NOMO-1 treated with DMSO at 0.1 percent for 48 hours (cell line): ENCODE measurements around the gene TBX20.

Experiments
- DNase-seq: peaks from one replicate; lab custom pipeline; 2025; ENCODE audit not compliant: unreplicated experiment; lab: John Stamatoyannopoulos, UW

The TBX20 gene

GRCh38 chr7:35253710-35254495 lies at the start of gene TBX20:
TSS of gene TBX20 (minus strand) at chr7:35254100. CDS start at chr7:35253620, 480 bp downstream.
- DNase-seq: peak; percentile 54

- no peak for DNase-seq
Measured at GRCh38 chr7:35289376-35289775, 35.5 kb upstream of the TBX20 start.

- DNase-seq: no peak
Measured at GRCh38 chr7:35286986-35287385, 33.1 kb upstream of the TBX20 start.

- DNase-seq: no peak
Measured at GRCh38 chr7:35286422-35286821, 32.5 kb upstream of the TBX20 start.

- DNase-seq: no peak
Measured at GRCh38 chr7:35285799-35286198, 31.9 kb upstream of the TBX20 start.

- DNase-seq: no peak
Measured at GRCh38 chr7:35280902-35281301, 27.0 kb upstream of the TBX20 start.

- DNase-seq: no peak
Measured at GRCh38 chr7:35277359-35277758, 23.5 kb upstream of the TBX20 start.

GRCh38 chr7:35272246-35272645 lies 18.3 kb upstream of the TBX20 start:
- DNase-seq: no peak

- no peak for DNase-seq
Measured at GRCh38 chr7:35268953-35269352, 15.1 kb upstream of the TBX20 start.

GRCh38 chr7:35267411-35267810 lies 13.5 kb upstream of the TBX20 start:
- DNase-seq: no peak

- no peak for DNase-seq
Measured at GRCh38 chr7:35263396-35263795, 9.5 kb upstream of the TBX20 start.

GRCh38 chr7:35261476-35262285 lies 7.8 kb upstream of the TBX20 start:
- no peak for DNase-seq

- DNase-seq: no peak
Measured at GRCh38 chr7:35261041-35261440, 7.1 kb upstream of the TBX20 start.

- no peak for DNase-seq
Measured at GRCh38 chr7:35260246-35260645, 6.3 kb upstream of the TBX20 start.

- no peak for DNase-seq
Measured at GRCh38 chr7:35259523-35259908, 5.6 kb upstream of the TBX20 start.

- no peak for DNase-seq
Measured at GRCh38 chr7:35258868-35259522, 5.1 kb upstream of the TBX20 start.

GRCh38 chr7:35258125-35258867 lies 4.4 kb upstream of the TBX20 start:
- no peak for DNase-seq

- DNase-seq: no peak
Measured at GRCh38 chr7:35257251-35258124, 3.6 kb upstream of the TBX20 start.

GRCh38 chr7:35256256-35257175 lies 2.6 kb upstream of the TBX20 start:
- no peak for DNase-seq
